ENCODE results near the gene JAKMIP2. TPM values are rescaled to one million over a fixed set of nuclear protein-coding genes. Genes with fewer than 3 reads are reported as not detected.

The JAKMIP2 gene
- total and polyA plus RNA-seq, 9 donors: 0.10 to 7.0 (median 0.24) TPM

GRCh38 chr5:147763791-147764525 lies 18.6 kb downstream of the JAKMIP2 start:
- DNase-seq: no peak
- H3K27ac ChIP-seq: no peak overlapping the region
- H3K4me1 ChIP-seq (ENCODE audit: insufficient read depth): no peaks in the 10 kb centered on the region
- TF ChIP-seq POLR2A (IDR thresholded peaks at IDR 0.05) (no peak), EP300 (IDR thresholded peaks at IDR 0.05) (no peak), CTCF (IDR thresholded peaks at IDR 0.05) (no peak)
- intact Hi-C loops (cut with DNase I): no loop called here
- no peaks in the 10 kb centered on the region for H3K27me3 ChIP-seq
- H3K4me3 ChIP-seq: no peak overlapping the region
- WGBS, 3 donors: 41 to 61% (median 46%) methylated on average over 4 of the region's 4 CpGs
- H3K9me3 ChIP-seq: no peaks in the 10 kb centered on the region
- no peaks in the 10 kb centered on the region for H3K36me3 ChIP-seq

GRCh38 chr5:147760086-147760875 lies 22.2 kb downstream of the JAKMIP2 start:
- Histone ChIP-seq H3K4me3 (no peak overlapping the region), H3K9me3 (no peaks in the 10 kb centered on the region), H3K27ac (no peak overlapping the region), H3K27me3 (no peaks in the 10 kb centered on the region), H3K36me3 (no peaks in the 10 kb centered on the region), H3K4me1 (ENCODE audit: insufficient read depth) (no peaks in the 10 kb centered on the region)
- 51 to 68% (median 52%) methylated on average over 2 of the region's 2 CpGs for WGBS, 3 donors
- intact Hi-C loops (cut with DNase I): no loop called here
- TF ChIP-seq CTCF (IDR thresholded peaks at IDR 0.05): no peak
- no peak for TF ChIP-seq EP300 (IDR thresholded peaks at IDR 0.05)
- no peak for TF ChIP-seq POLR2A (IDR thresholded peaks at IDR 0.05)
- DNase-seq: no peak

- intact Hi-C loops (cut with DNase I): no loop called here
- H3K36me3 ChIP-seq: no peaks in the 10 kb centered on the region
- H3K4me3 ChIP-seq: no peak overlapping the region
- 66 to 73% (median 71%) methylated on average over 1 of the region's 1 CpG for WGBS, 3 donors
- no peaks in the 10 kb centered on the region for H3K27me3 ChIP-seq
- DNase-seq: no peak
- H3K9me3 ChIP-seq: no peaks in the 10 kb centered on the region
- H3K4me1 ChIP-seq (ENCODE audit: insufficient read depth): no peaks in the 10 kb centered on the region
- H3K27ac ChIP-seq: no peak overlapping the region
- no peak for TF ChIP-seq EP300 (IDR thresholded peaks at IDR 0.05)
- no peak for TF ChIP-seq CTCF (IDR thresholded peaks at IDR 0.05)
- TF ChIP-seq POLR2A (IDR thresholded peaks at IDR 0.05): no peak
These were observed 23.1 kb downstream of the JAKMIP2 start for GRCh38 chr5:147759441-147759840.

GRCh38 chr5:147756566-147756965 lies 26.0 kb downstream of the JAKMIP2 start:
- no peak for DNase-seq
- intact Hi-C loops (cut with DNase I): no loop called here
- no peaks in the 10 kb centered on the region for H3K27me3 ChIP-seq

More at GRCh38 chr5:147756566-147756965, 26.0 kb downstream of the JAKMIP2 start:
- Histone ChIP-seq H3K36me3 (no peaks in the 10 kb centered on the region), H3K4me1 (ENCODE audit: insufficient read depth) (no peaks in the 10 kb centered on the region), H3K27ac (no peak overlapping the region), H3K9me3 (no peaks in the 10 kb centered on the region), H3K4me3 (no peak overlapping the region)
- no peak for TF ChIP-seq CTCF (IDR thresholded peaks at IDR 0.05)
- TF ChIP-seq POLR2A (IDR thresholded peaks at IDR 0.05): no peak
- TF ChIP-seq EP300 (IDR thresholded peaks at IDR 0.05): no peak

All from ovary (tissue), 9 donors.